HT-29 (cell line): Measurements from ENCODE around the gene DMKN. TPM values are rescaled to one million over a fixed set of nuclear protein-coding genes. Genes with fewer than 3 reads are reported as not detected.

Source experiments
- DNase-seq: peaks from one replicate; pipeline ENCODE4 v3.0.0-alpha.2; 2015; ENCODE audit warnings: low spot score
- total RNA-seq: library from RNA; depleted of rRNA; stranded (reverse); fragments of >200 nt; shearing (Covaris generic); gene quantifications from 2 replicates; pipeline ENCODE4 v1.2.3, GENCODE V29; 2014

Gene DMKN
- total RNA-seq, 1 experiment from 2014 or later: 8.6 TPM

DNA sequence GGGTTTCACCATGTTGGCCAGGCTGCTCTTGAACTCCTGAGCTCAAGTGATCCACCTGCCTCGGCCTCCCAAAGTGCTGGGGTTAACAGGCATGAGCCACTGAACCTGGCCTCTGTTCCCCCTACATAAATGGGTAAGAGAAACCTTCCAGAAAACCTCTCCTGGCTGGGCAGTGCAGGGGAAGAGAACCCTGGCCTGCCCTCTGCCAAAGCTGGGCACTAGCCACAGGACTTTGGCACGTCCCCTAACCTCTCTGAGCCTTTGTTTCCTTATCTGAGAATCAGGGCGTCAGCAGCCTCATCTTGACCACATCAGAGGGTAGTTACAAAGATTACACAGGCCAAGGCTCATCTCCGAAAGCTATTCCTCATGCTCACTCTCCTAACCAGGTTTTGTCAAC, 12.4 kb upstream of the DMKN start:
- DNase-seq: no peak

DNA sequence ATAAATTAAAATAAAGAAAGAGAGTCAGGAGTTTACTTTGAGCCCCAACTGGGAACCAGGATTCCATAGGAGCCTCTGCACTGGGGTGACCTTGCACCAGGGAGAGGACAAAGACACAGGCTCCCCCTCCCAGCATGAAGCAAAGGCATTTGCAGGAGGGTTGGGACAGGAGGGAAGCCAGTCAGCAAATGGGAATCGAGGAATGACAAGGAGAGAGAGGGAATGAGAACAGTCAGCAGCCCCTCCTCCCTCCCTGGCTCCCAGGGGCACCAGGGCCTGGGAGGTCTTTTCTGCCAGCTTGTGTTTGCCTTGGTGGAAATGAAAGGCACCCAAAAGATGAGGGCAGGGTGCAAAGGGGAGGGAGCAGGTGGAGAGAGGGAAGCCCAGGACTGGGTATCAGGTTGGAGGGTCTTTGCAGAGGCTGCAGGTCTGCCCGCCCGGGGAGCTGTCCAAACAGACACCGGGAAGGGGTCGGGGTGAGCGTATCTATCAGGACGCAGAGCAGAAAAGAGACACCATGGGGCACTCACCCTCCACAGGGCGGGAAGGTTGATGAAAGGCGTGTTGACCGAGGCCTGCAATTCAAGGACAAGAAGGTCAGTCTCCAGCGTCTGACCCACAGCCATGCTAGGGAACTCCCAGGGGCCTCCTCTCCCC, 10.9 kb upstream of the DMKN start:
- DNase-seq: no peak

DNA sequence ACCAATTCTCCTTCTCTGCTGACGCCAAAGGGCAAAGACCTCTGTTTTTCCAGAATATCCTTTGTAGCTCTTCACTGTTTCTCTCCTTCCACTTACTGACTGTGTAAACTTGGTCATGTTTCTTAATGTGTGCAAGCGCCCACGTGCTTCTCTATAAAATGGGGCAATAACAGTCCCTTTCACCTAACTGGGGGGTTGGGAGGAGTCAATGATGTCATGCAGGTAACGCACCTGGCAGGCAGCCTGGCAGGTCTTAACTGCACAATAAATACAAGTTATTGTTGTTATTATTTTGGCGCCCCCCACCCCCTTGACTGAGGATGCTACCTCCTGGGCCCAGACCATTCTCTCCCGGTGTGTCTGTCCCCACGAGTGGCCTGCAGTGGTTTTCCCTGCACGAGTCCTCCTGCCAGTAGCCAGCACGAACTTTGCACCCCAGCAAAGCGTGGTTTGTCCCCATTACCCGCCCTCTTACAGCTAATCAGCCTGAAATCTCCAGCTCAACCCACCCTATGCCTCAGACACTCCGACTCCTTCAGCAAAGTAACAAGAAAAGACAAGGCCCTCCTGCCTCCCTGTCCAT, 9.4 kb upstream of the DMKN start:
- peak; percentile 26 for DNase-seq

DNA sequence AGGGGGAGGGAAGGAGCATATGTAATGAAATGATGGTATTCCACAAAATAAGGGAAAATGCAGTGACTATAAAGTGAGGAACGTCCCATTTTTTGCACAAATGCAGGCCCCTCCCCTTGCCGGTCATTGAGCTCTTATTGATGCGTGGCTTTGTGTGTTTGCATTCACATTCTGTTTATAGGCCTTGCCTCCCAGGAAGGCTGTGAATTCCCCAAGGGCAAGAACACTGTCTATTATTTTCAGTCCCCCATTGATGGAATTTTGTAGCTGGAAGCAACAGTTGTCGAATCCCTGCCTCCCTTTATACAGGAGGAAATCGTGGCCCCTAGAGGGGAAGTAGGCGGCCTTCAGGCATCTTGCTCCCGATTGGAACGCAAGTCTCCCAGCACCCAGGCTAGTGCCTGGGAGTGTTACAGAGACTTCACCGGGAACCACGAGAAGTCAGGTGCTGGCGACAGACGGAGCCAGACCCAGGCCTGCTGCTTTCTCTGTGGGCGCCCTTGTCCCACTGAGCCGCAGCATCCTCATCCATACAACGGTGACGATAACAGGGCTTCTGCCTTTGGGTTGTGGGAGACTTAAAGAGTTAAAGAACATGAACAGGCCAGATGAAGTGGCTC, 7.8 kb upstream of the DMKN start:
- DNase-seq: no peak

DNA sequence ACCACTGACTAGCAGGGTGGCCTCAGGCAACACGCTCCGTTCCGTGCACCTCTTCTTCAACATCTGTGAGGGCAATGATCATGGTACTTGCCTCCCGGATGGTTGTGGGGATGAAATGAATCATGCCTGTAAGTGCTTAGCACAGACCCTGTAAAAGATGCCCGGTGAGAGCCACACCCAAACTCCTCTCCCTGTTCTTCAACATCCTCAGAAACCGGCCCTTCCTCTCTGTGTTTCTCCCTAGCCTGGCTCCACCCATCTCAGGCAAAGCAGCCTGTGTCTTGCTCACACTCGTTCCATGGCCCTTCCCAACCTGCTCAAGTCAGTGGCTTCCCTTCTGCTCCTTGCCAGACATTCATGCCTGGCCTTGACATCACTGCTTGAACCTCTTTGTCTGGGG, 5.8 kb upstream of the DMKN start:
- DNase-seq: no peak

DNA sequence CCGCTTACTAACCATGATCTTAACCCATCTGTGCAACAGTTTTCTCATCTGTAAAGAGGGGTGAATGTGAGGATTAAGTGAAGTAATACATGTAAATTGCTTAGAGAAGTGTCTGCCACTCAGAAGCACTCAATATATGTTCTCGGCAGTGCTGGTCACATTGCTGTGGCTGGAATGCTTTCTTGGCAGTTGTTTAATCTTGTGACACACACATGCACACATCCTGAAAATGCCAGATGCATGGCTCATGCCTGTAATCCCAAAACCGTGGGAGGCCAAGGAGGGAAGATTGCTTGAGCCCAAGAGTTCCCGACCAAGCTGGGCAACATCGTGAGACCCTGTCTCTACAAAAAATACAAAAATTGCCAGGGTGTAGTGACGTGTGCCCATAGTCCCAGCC, 4.9 kb upstream of the DMKN start:
- no peak for DNase-seq

DNA sequence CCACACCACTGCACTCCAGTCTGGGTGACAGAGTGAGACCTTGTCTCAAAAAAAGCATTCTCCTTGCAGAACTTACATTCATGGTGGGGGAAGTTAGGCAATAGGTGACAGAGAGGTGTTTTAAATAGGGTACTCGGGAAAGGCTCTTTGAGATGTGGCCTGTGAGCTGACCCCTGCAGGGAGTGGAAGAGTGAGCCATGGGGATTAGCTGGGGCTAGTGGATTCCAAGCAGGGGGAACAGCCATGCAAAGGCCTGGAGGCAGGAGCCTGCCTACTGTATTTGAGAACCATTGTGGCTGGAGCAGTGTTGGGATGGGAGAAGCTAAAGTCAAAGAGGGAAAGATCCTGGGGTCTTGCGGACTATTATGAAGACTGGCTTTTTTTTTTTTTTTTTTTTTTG, 3.9 kb upstream of the DMKN start:
- DNase-seq: no peak

DNA sequence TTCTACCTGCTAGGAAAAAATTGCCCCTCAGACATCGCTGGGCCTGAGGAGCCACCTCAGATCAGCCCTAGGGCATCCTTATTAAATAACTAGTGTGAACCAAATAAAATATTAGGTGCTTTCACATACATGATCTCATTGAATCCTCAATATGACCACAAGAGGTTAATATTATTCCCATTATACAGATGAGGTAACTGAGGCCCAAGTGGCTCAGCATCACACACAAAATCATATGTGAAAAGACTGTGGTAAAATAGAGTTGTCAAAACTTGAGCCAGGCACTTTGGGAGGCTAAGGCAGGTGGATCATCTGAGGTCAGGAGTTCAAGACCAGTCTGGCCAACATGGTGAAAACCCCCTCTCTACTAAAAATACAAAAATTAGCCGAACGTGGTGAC, 2.9 kb upstream of the DMKN start:
- no peak for DNase-seq

DNA sequence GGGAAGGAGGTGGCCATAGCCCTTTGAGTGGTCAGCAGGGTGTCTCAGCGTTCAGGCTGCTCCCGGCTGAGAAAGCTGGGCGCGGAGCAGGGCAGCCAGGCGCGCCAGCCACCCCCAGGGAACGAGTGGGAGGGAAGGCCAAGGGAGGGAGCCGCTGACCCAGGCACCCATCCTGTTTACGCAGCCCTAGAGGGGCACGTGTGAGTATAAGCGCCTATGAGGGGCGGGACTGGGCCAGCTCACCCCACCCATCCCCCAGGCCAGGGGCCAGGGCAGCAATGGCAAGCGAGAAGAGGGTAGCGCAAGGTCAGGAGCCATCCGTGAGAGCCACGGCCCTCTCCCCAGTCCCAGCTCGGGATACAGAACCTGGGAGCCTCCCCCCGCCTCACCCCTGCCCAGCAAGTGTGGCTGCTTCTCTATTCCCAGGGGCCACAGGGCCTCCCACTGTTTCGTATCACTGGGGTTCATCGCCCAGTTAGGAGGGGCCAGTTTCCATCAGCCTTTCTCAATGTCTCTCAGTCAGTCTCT, 897 bp upstream of the DMKN start:
- DNase-seq: no peak

DNA sequence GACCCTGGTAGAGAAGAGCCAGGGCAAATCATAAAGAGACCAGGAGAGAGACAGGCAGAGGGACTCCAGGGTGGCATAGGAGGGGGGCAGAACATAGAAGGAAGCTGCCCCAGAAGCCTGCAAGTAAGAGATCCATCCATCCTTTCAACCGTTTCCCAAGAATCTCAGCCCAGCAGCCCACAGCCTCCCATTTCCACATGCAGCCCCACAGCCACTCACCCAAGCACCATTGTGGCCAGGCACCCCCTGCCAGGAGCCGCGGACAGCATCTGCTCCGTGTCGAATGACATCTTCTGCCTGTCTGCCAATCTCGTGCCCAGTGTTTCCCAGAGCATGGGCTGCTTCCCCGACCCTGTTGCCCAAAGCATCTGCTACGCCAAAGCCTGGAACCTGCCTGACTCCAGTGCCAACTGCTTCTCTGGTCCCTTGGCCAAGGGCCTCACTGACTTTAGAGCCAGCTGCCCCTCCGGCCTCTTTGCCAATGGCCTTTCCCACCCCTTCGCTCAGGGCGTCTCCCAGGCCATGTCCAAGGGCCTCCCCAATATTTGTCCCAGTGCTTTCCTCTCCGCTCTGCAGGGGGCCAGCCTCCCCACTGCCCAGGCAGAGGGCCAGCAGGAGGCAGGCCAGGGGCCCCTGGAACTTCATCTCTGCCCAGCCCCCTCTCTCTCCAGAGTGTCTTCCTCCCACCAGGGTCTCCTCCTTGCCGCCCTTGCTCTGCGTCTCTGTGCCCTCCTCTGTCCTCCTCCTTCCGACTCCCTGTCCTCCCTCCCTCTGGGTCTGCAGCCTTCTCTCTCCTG, 420 bp downstream of the DMKN start:
- no peak for DNase-seq

DNA sequence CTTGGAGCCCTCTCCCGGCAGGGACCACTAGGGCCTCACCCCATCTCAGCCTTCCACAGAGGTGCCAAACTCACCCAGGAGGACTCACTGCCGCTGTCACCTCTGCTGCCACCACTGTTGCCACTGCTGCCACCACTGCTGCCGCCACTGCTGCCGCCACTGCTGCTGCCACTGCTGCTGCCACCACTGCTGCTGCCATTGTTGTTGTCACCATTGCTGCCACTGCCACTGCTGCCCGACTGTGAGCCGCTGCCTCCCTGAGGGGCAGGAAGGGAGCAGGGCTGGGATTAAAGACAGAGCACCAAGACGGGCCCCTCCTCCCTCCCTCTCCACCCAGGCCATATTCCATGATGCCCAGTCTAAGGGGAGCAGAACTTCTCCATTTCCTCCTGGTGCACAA, 2.1 kb downstream of the DMKN start:
- no peak for DNase-seq

DNA sequence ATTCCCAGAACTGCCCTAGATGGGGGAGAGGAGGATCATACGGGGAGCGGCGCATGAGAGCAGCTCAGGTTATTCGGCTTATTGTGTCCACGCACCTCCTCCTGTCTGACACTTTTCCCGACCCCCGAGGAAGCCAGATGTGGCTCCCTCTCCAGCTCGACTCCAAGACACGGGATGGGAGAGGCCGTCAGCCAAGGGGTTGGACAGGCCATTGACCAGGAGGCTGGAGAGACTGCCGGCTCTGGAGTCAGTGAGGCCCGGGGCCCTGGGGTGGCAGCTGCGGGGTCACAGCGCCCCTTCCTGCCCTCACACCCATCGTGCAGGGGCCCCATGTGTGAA, 2.9 kb downstream of the DMKN start:
- no peak for DNase-seq

DNA sequence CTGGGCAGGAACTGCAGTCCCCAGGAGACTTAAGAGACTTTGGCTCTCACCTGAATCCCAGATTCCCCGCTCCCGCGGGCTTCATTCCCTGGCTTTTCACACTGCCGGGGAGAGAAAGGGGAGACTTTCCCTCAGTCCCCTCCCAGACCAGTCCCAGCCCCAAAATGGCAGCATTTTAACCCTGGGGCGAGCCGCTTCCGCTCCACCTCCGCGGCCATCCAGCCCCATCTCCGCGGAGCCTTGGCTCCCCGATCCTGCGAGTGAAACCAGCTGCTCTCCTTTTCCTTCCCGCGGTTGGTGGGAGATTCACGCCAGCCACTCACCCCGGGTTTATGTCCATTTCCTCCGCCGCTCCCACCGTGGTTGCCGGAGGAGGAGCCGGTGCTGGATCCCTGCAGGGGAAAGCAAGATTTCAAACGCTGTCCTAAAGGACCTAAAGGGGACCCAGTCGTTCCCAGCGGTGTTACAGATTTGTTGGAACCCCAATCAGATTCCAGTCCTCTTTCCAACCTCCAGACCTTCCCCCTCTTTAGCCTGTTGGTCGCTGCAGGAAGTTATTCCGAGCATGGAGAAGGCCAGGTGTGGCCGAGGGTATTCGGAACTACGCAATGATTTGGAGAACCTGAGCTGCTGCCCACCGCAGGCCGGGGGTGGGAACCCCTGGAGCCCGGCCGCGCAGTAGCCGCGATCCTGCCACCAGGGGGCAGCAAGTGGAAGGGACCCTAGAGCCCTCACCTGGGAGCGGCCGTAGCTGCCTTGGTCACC, 3.4 kb downstream of the DMKN start:
- DNase-seq: peak; percentile 93

DNA sequence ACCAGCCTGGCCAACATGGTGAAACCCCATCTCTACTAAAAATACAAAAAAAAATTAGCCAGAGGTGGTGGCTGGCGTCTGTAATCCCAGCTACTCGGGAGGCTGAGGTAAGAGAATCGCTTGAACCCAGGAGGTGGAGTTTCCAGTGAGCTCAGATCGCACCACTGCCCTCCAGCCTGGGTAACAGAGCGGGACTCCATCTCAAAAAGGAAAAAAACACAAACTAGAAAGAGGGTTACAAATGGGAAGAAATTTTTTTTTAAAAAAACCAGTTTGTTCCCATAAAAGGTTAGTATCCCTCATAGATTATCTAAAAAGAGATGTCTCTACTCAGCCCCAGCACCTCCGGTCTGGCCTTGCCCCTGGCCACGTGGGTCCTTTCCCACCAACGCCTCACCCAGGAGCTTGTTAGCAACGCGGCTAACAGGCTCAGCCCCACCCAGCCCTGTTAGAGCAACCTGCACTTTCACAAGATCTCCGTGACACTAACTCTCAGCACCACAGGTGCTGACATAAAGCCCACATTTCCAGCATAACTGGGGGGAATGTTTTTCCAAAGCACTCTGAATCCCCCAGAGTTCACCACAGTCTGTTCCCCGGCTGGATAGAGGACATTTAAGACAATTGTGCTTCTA, 4.3 kb downstream of the DMKN start:
- DNase-seq: peak; percentile 61

DNA sequence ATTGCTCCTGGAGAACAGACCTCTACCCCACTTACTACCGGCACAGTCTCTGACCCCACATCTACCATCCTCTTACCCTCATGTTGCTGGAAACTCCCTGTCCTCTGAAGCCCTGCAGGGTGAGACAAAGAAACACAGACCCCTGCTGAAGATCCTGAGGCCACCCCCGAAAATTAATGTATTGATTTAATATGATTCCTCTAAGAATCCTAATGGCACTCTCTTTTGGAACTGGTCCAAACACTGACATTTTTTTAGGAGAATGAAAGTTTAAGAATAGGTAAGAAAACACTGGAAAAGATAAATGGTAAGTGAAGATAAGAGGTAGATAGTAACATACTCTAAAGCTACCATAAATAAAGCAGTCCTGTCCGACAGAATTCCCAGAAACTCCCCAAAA, 5.3 kb downstream of the DMKN start:
- DNase-seq: no peak

DNA sequence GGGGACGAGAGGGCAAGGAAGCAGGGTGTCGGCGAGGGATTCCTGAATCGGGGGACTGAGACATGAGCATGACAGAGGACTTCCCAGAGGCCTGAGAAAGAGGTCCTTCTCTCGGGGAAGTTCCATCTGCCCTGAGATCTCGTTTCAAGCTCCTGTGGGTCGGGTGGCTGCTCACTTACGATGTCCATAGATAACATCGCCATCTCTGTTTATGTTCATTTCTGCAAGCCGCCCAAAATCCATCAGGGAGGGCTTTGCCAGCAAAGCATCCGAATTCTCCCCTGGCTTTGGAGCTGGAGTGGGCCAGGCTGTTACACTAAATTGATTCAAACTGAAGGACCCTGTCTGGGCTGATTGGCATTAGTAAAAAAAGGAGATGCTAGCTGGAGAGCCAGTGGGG, 5.9 kb downstream of the DMKN start:
- no peak for DNase-seq

DNA sequence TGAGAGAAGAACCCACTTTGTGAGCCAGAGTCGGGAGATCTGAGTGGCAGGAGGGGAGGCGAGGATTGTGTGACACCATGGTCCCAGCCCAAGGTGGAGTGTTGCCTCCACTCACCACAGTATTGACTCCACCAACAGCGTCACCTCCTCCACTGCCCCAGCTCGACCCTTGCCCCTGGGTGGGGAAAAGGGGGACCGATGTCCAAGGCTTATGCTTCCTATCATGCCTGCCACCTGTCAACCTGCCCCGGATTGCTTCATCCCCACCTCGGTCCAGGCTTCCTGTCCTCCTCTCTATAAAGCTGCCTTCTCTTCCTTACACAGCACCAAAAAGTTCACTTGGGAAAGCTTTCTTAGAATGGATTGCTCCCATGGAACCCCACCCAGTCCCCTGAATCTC, 7.4 kb downstream of the DMKN start:
- DNase-seq: no peak

DNA sequence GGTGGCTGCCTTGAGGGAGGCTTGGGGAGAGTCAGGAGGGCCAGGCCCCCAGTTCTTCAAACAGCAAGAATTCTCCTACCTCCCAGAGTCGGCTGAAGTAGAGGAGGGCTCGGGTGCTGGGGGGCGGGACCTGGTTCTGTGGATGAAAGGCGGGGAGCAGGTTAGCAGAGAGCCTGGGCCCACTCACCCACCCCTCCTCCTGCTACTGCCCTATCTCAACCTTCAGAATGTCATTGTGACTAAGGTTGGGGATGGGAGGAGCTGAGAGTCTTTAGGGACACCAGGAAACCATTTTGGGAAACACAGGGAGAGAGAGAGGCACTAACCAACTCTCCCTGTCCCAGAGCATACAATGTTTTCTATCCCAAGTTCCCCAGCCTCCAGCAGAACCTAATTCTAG, 10.7 kb downstream of the DMKN start:
- no peak for DNase-seq

DNA sequence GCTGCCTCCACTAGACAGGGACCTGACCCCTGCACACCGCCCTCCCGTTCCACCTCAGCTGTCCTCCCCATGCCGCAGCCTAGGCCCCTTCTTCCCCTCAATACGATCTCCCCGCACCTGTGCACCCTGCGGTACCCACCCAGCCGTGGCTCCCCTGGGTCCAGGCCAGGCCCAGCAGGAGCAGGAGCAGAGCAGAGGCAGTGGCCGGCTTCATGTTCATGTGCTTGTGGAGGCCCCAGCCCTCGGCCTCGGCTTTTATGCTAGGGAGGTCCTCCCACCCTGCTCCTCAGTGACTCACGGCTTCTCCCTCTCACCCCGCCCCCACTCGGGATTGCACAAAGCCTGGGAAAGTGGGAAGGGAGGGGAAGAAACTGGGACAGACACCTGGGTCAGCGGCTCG, 11.8 kb downstream of the DMKN start:
- no peak for DNase-seq

DNA sequence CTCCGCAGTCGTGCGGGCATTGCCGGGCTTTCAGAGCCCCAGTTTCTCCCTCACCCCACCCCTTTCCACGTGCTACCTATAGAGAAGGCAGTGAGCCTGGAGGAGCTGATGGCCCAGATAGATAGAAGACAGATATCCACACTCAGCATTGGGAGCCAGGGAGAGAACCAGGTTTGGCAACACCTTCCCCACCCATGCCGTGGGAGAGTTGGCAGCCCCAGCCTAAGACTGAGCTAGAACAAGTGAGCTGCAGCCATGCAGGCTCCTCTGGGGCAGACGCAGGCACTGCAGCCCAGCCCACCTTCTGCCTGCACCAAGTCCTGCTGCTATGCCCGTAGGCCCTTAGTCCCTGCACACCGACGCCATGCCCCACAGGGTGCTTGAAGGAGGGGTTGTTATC, 12.8 kb downstream of the DMKN start:
- no peak for DNase-seq

DNA sequence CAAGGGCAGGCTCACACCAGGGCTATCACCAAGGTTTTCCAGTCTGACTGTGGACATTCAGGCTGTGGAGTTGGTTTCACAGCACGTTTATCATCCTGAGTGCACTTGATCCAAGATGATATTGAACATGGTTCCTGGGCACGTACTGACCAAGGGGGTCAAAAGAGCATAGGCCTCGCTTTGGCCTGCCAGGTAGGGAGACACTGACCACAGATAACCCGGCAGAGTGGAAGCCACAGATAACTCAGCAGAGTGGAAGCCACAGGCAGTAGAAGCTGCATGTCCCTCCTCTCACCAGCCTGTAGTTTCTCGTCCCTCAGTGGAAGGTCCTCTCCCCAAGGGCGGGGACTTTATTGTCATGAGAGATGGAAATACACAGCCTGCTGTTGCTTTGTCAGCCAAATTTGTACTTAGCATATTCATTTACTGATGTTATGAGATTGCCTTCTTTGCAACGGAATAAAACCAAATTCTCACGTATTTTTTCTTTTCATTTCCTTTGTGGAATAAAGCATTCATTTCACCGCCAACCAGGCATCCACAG, 14.4 kb downstream of the DMKN start:
- DNase-seq: no peak
